ENCODE data around the gene STK32C. TPM values are rescaled to one million over a fixed set of nuclear protein-coding genes. Genes with fewer than 3 reads are reported as not detected.

The STK32C gene
- total RNA-seq, 1 experiment from 2014 or later, result 20.7 TPM

GRCh38 chr10:132281915-132282666 lies 25.7 kb downstream of the STK32C start:
- no peak overlapping the region for H3K27ac Mint-ChIP-seq (ENCODE audit: low read depth, unreplicated experiment)
- H3K4me1 Mint-ChIP-seq (ENCODE audit: insufficient read depth, unreplicated experiment), result peaks cover 5% of the 10 kb centered on the region
- intact Hi-C loops (cut with micrococcal nuclease), result no loop called here

DNA sequence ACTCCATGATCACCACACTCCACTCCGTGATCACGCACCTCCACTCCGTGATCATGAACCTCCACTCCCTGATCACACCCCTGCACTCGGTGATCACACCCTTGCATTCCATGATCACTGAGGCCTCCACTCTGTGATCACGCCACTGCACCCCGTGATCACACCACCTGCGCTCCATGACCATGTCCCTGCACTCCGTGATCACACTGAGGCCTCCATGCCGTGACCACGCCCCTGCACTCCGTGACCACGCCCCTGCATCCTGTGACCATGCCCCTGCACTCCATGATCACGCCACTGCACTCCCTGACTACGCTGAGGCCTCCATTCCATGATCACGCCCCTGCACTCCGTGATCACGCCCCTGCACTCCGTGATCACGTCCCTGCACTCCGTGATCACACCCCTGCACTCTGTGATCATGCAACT lies 27.1 kb downstream of the STK32C start:
- intact Hi-C loops (cut with micrococcal nuclease), result no loop called here
- ChIA-PET POLR2A (no interaction called here), CTCF (no interaction called here)
- Mint-ChIP-seq H3K4me1 (ENCODE audit: insufficient read depth, unreplicated experiment) (peaks cover 5% of the 10 kb centered on the region), H3K27ac (ENCODE audit: low read depth, unreplicated experiment) (no peak overlapping the region), H3K4me3 (ENCODE audit: unreplicated experiment) (no peak overlapping the region), H3K36me3 (ENCODE audit: insufficient read depth, unreplicated experiment) (no peaks in the 10 kb centered on the region), H3K9me3 (ENCODE audit: unreplicated experiment) (no peaks in the 10 kb centered on the region), H3K27me3 (ENCODE audit: insufficient read depth, unreplicated experiment) (no peaks in the 10 kb centered on the region)
- no peak for TF ChIP-seq CTCF (IDR thresholded peaks at IDR 0.05; ENCODE audit: unreplicated experiment)
- BruUV-seq (replicated peaks), result no TSS peak
- no peak for DNase-seq (ENCODE audit: unreplicated experiment)

More at GRCh38 chr10:132281915-132282666, 25.7 kb downstream of the STK32C start:
- no peak for TF ChIP-seq CTCF (IDR thresholded peaks at IDR 0.05; ENCODE audit: unreplicated experiment)
- BruUV-seq (replicated peaks), result no TSS peak
- no peaks in the 10 kb centered on the region for H3K9me3 Mint-ChIP-seq (ENCODE audit: unreplicated experiment)
- ChIA-PET POLR2A (no interaction called here), CTCF (interaction anchor here (0.8 kb wide), 1 partner anchor 10 kb away, joined by 4 read pairs; no protein-coding TSS in a partner anchor)
- H3K36me3 Mint-ChIP-seq (ENCODE audit: insufficient read depth, unreplicated experiment), result no peaks in the 10 kb centered on the region
- H3K27me3 Mint-ChIP-seq (ENCODE audit: insufficient read depth, unreplicated experiment), result no peaks in the 10 kb centered on the region
- H3K4me3 Mint-ChIP-seq (ENCODE audit: unreplicated experiment), result no peak overlapping the region
- DNase-seq (ENCODE audit: unreplicated experiment), result no peak

- TF ChIP-seq CTCF (IDR thresholded peaks at IDR 0.05; ENCODE audit: unreplicated experiment), result no peak
- H3K27ac Mint-ChIP-seq (ENCODE audit: low read depth, unreplicated experiment), result no peak overlapping the region
- intact Hi-C loops (cut with micrococcal nuclease), result no loop called here
- H3K27me3 Mint-ChIP-seq (ENCODE audit: insufficient read depth, unreplicated experiment), result no peaks in the 10 kb centered on the region
- BruUV-seq (replicated peaks), result no TSS peak
- CTCF ChIA-PET, result no interaction called here
- no peaks in the 10 kb centered on the region for H3K36me3 Mint-ChIP-seq (ENCODE audit: insufficient read depth, unreplicated experiment)
- H3K4me3 Mint-ChIP-seq (ENCODE audit: unreplicated experiment), result no peak overlapping the region
- H3K4me1 Mint-ChIP-seq (ENCODE audit: insufficient read depth, unreplicated experiment), result peaks cover 5% of the 10 kb centered on the region
- no peak for DNase-seq (ENCODE audit: unreplicated experiment)
- no peaks in the 10 kb centered on the region for H3K9me3 Mint-ChIP-seq (ENCODE audit: unreplicated experiment)
- POLR2A ChIA-PET, result no interaction called here
Observed at GRCh38 chr10:132279873-132280645, 27.7 kb downstream of the STK32C start.

- no TSS peak for BruUV-seq (replicated peaks)
- CTCF ChIA-PET, result interaction anchor here (0.6 kb wide), 2 partner anchors 76 to 183 kb away, joined by 3 read pairs; no protein-coding TSS in a partner anchor
Observed at GRCh38 chr10:132277311-132277741, 30.4 kb downstream of the STK32C start.

More at GRCh38 chr10:132277311-132277741, 30.4 kb downstream of the STK32C start:
- Mint-ChIP-seq H3K36me3 (ENCODE audit: insufficient read depth, unreplicated experiment) (no peaks in the 10 kb centered on the region), H3K27ac (ENCODE audit: low read depth, unreplicated experiment) (no peak overlapping the region), H3K4me3 (ENCODE audit: unreplicated experiment) (no peak overlapping the region), H3K9me3 (ENCODE audit: unreplicated experiment) (no peaks in the 10 kb centered on the region), H3K27me3 (ENCODE audit: insufficient read depth, unreplicated experiment) (no peaks in the 10 kb centered on the region), H3K4me1 (ENCODE audit: insufficient read depth, unreplicated experiment) (peaks cover under 1% of the 10 kb centered on the region)
- DNase-seq (ENCODE audit: unreplicated experiment), result no peak
- no peak for TF ChIP-seq CTCF (IDR thresholded peaks at IDR 0.05; ENCODE audit: unreplicated experiment)
- intact Hi-C loops (cut with micrococcal nuclease), result no loop called here
- POLR2A ChIA-PET, result no interaction called here
